ENCODE measurements around the gene PDE10A. TPM values are rescaled to one million over a fixed set of nuclear protein-coding genes. Genes with fewer than 3 reads are reported as not detected.

PDE10A gene
- total RNA-seq, 1 donor from 2014 or later, result 17.3 TPM

GRCh38 chr6:165417278-165417865 is 245.7 kb downstream of the PDE10A start:
- Histone ChIP-seq H3F3A (ENCODE audit: low read depth) (no peaks in the 10 kb centered on the region), H4K20me1 (ENCODE audit: low read depth) (no peaks in the 10 kb centered on the region), H3K79me2 (ENCODE audit: low read depth) (no peaks in the 10 kb centered on the region), H3K36me3 (no peaks in the 10 kb centered on the region), H3K4me2 (no peak overlapping the region), H3K9ac (no peak overlapping the region), H2AFZ (replicated peaks) (no peak overlapping the region), H3K27me3 (no peaks in the 10 kb centered on the region), H3K4me1 (no peaks in the 10 kb centered on the region), H3K9me3 (ENCODE audit: low read depth) (no peaks in the 10 kb centered on the region), H3K27ac (no peak overlapping the region), H3K4me3 (no peak overlapping the region)
- H3K36me3 Mint-ChIP-seq, result peaks cover 4% of the 10 kb centered on the region
- H3K9me3 Mint-ChIP-seq, result no peaks in the 10 kb centered on the region
- H3K4me3 Mint-ChIP-seq, result no peak overlapping the region
- DNase-seq (ENCODE audit: low spot score), result no peak
- no peaks in the 10 kb centered on the region for H3K27me3 Mint-ChIP-seq (ENCODE audit: insufficient read depth, low read depth)
- TF ChIP-seq EZH2 (IDR thresholded peaks at IDR 0.05) (no peak), EZH2phosphoT487 (IDR thresholded peaks at IDR 0.05) (no peak), CTCF (IDR thresholded peaks at IDR 0.05) (no peak)
- H3K27ac Mint-ChIP-seq, result no peak overlapping the region
- H3K4me1 Mint-ChIP-seq, result no peaks in the 10 kb centered on the region

GRCh38 chr6:165404697-165405096 is 258.3 kb downstream of the PDE10A start:
- Mint-ChIP-seq H3K4me1 (no peaks in the 10 kb centered on the region), H3K27ac (no peak overlapping the region), H3K27me3 (ENCODE audit: insufficient read depth, low read depth) (peaks cover 2% of the 10 kb centered on the region), H3K36me3 (peaks cover 13% of the 10 kb centered on the region), H3K4me3 (no peak overlapping the region), H3K9me3 (peaks cover 4% of the 10 kb centered on the region)
- H3K36me3 ChIP-seq, result no peaks in the 10 kb centered on the region
- H3K9ac ChIP-seq, result no peak overlapping the region
- no peak overlapping the region for H3K4me2 ChIP-seq
- H3K4me3 ChIP-seq, result no peak overlapping the region
- H3K27ac ChIP-seq, result no peak overlapping the region
- no peaks in the 10 kb centered on the region for H4K20me1 ChIP-seq (ENCODE audit: low read depth)
- no peaks in the 10 kb centered on the region for H3K27me3 ChIP-seq
- H3F3A ChIP-seq (ENCODE audit: low read depth), result no peaks in the 10 kb centered on the region
- TF ChIP-seq EZH2phosphoT487 (IDR thresholded peaks at IDR 0.05), result no peak
- no peak for TF ChIP-seq CTCF (IDR thresholded peaks at IDR 0.05)
- TF ChIP-seq EZH2 (IDR thresholded peaks at IDR 0.05), result no peak
- peaks cover 5% of the 10 kb centered on the region for H3K9me3 ChIP-seq (ENCODE audit: low read depth)
- H3K79me2 ChIP-seq (ENCODE audit: low read depth), result no peaks in the 10 kb centered on the region
- no peaks in the 10 kb centered on the region for H3K4me1 ChIP-seq
- no peak overlapping the region for H2AFZ ChIP-seq (replicated peaks)
- DNase-seq (ENCODE audit: low spot score), result no peak

GRCh38 chr6:165404296-165404695 is 258.7 kb downstream of the PDE10A start:
- Mint-ChIP-seq H3K4me3 (no peak overlapping the region), H3K27me3 (ENCODE audit: insufficient read depth, low read depth) (peaks cover 2% of the 10 kb centered on the region)
- H3K36me3 ChIP-seq, result no peaks in the 10 kb centered on the region

More at GRCh38 chr6:165404296-165404695, 258.7 kb downstream of the PDE10A start:
- Histone ChIP-seq H3K4me1 (no peaks in the 10 kb centered on the region), H3K79me2 (ENCODE audit: low read depth) (no peaks in the 10 kb centered on the region), H2AFZ (replicated peaks) (no peak overlapping the region), H3K4me2 (no peak overlapping the region), H4K20me1 (ENCODE audit: low read depth) (no peaks in the 10 kb centered on the region), H3K27me3 (no peaks in the 10 kb centered on the region), H3K27ac (no peak overlapping the region), H3K9me3 (ENCODE audit: low read depth) (peaks cover 5% of the 10 kb centered on the region), H3K4me3 (no peak overlapping the region), H3K9ac (no peak overlapping the region), H3F3A (ENCODE audit: low read depth) (no peaks in the 10 kb centered on the region)
- no peak for TF ChIP-seq EZH2phosphoT487 (IDR thresholded peaks at IDR 0.05)
- no peak for TF ChIP-seq CTCF (IDR thresholded peaks at IDR 0.05)
- TF ChIP-seq EZH2 (IDR thresholded peaks at IDR 0.05), result no peak
- Mint-ChIP-seq H3K4me1 (no peaks in the 10 kb centered on the region), H3K27ac (no peak overlapping the region), H3K36me3 (peaks cover 13% of the 10 kb centered on the region), H3K9me3 (peaks cover 4% of the 10 kb centered on the region)
- no peak for DNase-seq (ENCODE audit: low spot score)

All from neural progenitor cell (in vitro differentiated cells).